ENCODE measurements around the gene HES1.
"Not testable (repeated sequence)": the region's sequence is repeated elsewhere in the genome, so short reads cannot be mapped to it uniquely, and the experiment has no call there.

The HES1 gene

GRCh38 chr3:194135806-194136518, at the start of gene HES1:
TSS of gene HES1 (plus strand) at chr3:194136148. CDS start at chr3:194136381, 233 bp downstream.
- in situ Hi-C loops (cut with HindIII; ENCODE audit: low pct_unique_long_range_greater_than_20kb, low sequenced_read_pairs): no loop called here
- TF ChIP-seq JUND (IDR thresholded peaks at IDR 0.05; ENCODE audit: low read depth): no peak
- DNase-seq (ENCODE audit: low read depth in 1 of 2, low spot score in 1 of 2): peak; percentile 100

- TF ChIP-seq JUND (IDR thresholded peaks at IDR 0.05; ENCODE audit: low read depth): no peak
- in situ Hi-C loops (cut with HindIII; ENCODE audit: low pct_unique_long_range_greater_than_20kb, low sequenced_read_pairs): no loop called here
- DNase-seq (ENCODE audit: low read depth in 1 of 2, low spot score in 1 of 2): no peak
These were observed 49.4 kb upstream of the HES1 start for GRCh38 chr3:194086388-194087075.

GRCh38 chr3:194087280-194087679, 48.7 kb upstream of the HES1 start:
- DNase-seq (ENCODE audit: low read depth in 1 of 2, low spot score in 1 of 2): no peak
- in situ Hi-C loops (cut with HindIII; ENCODE audit: low pct_unique_long_range_greater_than_20kb, low sequenced_read_pairs): no loop called here
- no peak for TF ChIP-seq JUND (IDR thresholded peaks at IDR 0.05; ENCODE audit: low read depth)

- no peak for TF ChIP-seq JUND (IDR thresholded peaks at IDR 0.05; ENCODE audit: low read depth)
- in situ Hi-C loops (cut with HindIII; ENCODE audit: low pct_unique_long_range_greater_than_20kb, low sequenced_read_pairs): no loop called here
- no peak for DNase-seq (ENCODE audit: low read depth in 1 of 2, low spot score in 1 of 2)
These were observed 47.7 kb upstream of the HES1 start for GRCh38 chr3:194087995-194088855.

GRCh38 chr3:194089357-194090177, 46.4 kb upstream of the HES1 start:
- in situ Hi-C loops (cut with HindIII; ENCODE audit: low pct_unique_long_range_greater_than_20kb, low sequenced_read_pairs): no loop called here
- no peak for TF ChIP-seq JUND (IDR thresholded peaks at IDR 0.05; ENCODE audit: low read depth)
- DNase-seq (ENCODE audit: low read depth in 1 of 2, low spot score in 1 of 2): peak in 1 of 2 experiments; percentile 62

GRCh38 chr3:194090178-194090555, 45.8 kb upstream of the HES1 start:
- DNase-seq (ENCODE audit: low read depth in 1 of 2, low spot score in 1 of 2); in situ Hi-C loops (cut with HindIII; ENCODE audit: low pct_unique_long_range_greater_than_20kb, low sequenced_read_pairs): not testable (repeated sequence)

GRCh38 chr3:194090716-194091115, 45.2 kb upstream of the HES1 start:
- no peak for TF ChIP-seq JUND (IDR thresholded peaks at IDR 0.05; ENCODE audit: low read depth)
- in situ Hi-C loops (cut with HindIII; ENCODE audit: low pct_unique_long_range_greater_than_20kb, low sequenced_read_pairs): no loop called here
- DNase-seq (ENCODE audit: low read depth in 1 of 2, low spot score in 1 of 2): no peak

GRCh38 chr3:194091141-194091540, 44.8 kb upstream of the HES1 start:
- no peak for TF ChIP-seq JUND (IDR thresholded peaks at IDR 0.05; ENCODE audit: low read depth)
- DNase-seq (ENCODE audit: low read depth in 1 of 2, low spot score in 1 of 2): no peak
- in situ Hi-C loops (cut with HindIII; ENCODE audit: low pct_unique_long_range_greater_than_20kb, low sequenced_read_pairs): no loop called here

GRCh38 chr3:194091897-194092296, 44.1 kb upstream of the HES1 start:
- DNase-seq (ENCODE audit: low read depth in 1 of 2, low spot score in 1 of 2); in situ Hi-C loops (cut with HindIII; ENCODE audit: low pct_unique_long_range_greater_than_20kb, low sequenced_read_pairs): not testable (repeated sequence)

GRCh38 chr3:194092881-194093301, 43.1 kb upstream of the HES1 start:
- TF ChIP-seq JUND (IDR thresholded peaks at IDR 0.05; ENCODE audit: low read depth): no peak
- DNase-seq (ENCODE audit: low read depth in 1 of 2, low spot score in 1 of 2): no peak
- in situ Hi-C loops (cut with HindIII; ENCODE audit: low pct_unique_long_range_greater_than_20kb, low sequenced_read_pairs): no loop called here

GRCh38 chr3:194093842-194094241, 42.1 kb upstream of the HES1 start:
- no peak for DNase-seq (ENCODE audit: low read depth in 1 of 2, low spot score in 1 of 2)
- no peak for TF ChIP-seq JUND (IDR thresholded peaks at IDR 0.05; ENCODE audit: low read depth)
- in situ Hi-C loops (cut with HindIII; ENCODE audit: low pct_unique_long_range_greater_than_20kb, low sequenced_read_pairs): no loop called here

GRCh38 chr3:194095464-194095863, 40.5 kb upstream of the HES1 start:
- no peak for TF ChIP-seq JUND (IDR thresholded peaks at IDR 0.05; ENCODE audit: low read depth)
- in situ Hi-C loops (cut with HindIII; ENCODE audit: low pct_unique_long_range_greater_than_20kb, low sequenced_read_pairs): no loop called here
- no peak for DNase-seq (ENCODE audit: low read depth in 1 of 2, low spot score in 1 of 2)

Data from T47D (cell line).